Activated B cell treated with CpG ODN at 0.5 μM for 24 hours (primary cell): ENCODE data around the gene PHTF1. TPM values are rescaled to one million over a fixed set of nuclear protein-coding genes. Genes with fewer than 3 reads are reported as not detected.

Source experiments
- ATAC-seq: fragments of 200-7000 bp; cut with Tn5 transposase; one replicate; pipeline ENCODE4 v1.10.0; 2021; ENCODE audit warnings: low read depth, mild to moderate bottlenecking, moderate library complexity
- CTCF ChIA-PET: fragments of 350-600 bp; sonication (Branson Sonifier 250); formaldehyde crosslinking; loops from one replicate; lab custom pipeline; 2021; ENCODE audit warnings: antibody characterized with exemption; lab: Charles Lee
- POLR2A ChIA-PET: fragments of 350-600 bp; sonication (Branson Sonifier 250); formaldehyde crosslinking; loops from one replicate; lab custom pipeline; 2021; ENCODE audit warnings: antibody characterized with exemption; lab: Charles Lee
- DNase-seq: peaks from one replicate; pipeline ENCODE4 v3.0.0; 2022
- H3K27ac Mint-ChIP-seq: one replicate; pipeline ENCODE4 v1.8.0; 2020; ENCODE audit warnings: mixed read lengths
- H3K27me3 Mint-ChIP-seq: one replicate; pipeline ENCODE4 v1.8.0; 2021; ENCODE audit warnings: mixed read lengths
- H3K36me3 Mint-ChIP-seq: one replicate; pipeline ENCODE4 v1.8.0; 2021; ENCODE audit warnings: low read depth, mixed read lengths
- H3K4me1 Mint-ChIP-seq: one replicate; pipeline ENCODE4 v1.8.0; 2021; ENCODE audit warnings: mixed read lengths
- H3K4me3 Mint-ChIP-seq: one replicate; pipeline ENCODE4 v1.8.0; 2020; ENCODE audit warnings: mild to moderate bottlenecking, mixed read lengths
- H3K9me3 Mint-ChIP-seq: one replicate; pipeline ENCODE4 v1.8.0; 2020; ENCODE audit warnings: mixed read lengths
- intact Hi-C: fragments of 100-400 bp; cut with micrococcal nuclease; formaldehyde crosslinking; loops from one replicate; pipeline ENCODE4 v1.15.1; 2024
- total RNA-seq: library from RNA; stranded (reverse); gene quantifications from 2 replicates; pipeline ENCODE4 v1.2.3, GENCODE V29; 2022
- TF ChIP-seq, protein P1 (sequence below): fragments of 200-600 bp; IDR thresholded peaks from one replicate; pipeline ENCODE4 v1.8.0; 2022; ENCODE audit warnings: antibody characterized with exemption, mild to moderate bottlenecking

The PHTF1 gene
- total RNA-seq, 1 donor from 2014 or later: 25.0 TPM

GRCh38 chr1:113793878-113794834 is 34.9 kb upstream of the PHTF1 start:
- ChIA-PET POLR2A (no interaction called here), CTCF (no interaction called here)
- no peak for ATAC-seq
- Mint-ChIP-seq H3K36me3 (peaks cover 66% of the 10 kb centered on the region), H3K4me1 (peaks cover 27% of the 10 kb centered on the region), H3K27me3 (no peaks in the 10 kb centered on the region), H3K4me3 (no peak overlapping the region), H3K27ac (no peak overlapping the region), H3K9me3 (no peaks in the 10 kb centered on the region)
- no peak for DNase-seq
- TF ChIP-seq, protein P1, sequence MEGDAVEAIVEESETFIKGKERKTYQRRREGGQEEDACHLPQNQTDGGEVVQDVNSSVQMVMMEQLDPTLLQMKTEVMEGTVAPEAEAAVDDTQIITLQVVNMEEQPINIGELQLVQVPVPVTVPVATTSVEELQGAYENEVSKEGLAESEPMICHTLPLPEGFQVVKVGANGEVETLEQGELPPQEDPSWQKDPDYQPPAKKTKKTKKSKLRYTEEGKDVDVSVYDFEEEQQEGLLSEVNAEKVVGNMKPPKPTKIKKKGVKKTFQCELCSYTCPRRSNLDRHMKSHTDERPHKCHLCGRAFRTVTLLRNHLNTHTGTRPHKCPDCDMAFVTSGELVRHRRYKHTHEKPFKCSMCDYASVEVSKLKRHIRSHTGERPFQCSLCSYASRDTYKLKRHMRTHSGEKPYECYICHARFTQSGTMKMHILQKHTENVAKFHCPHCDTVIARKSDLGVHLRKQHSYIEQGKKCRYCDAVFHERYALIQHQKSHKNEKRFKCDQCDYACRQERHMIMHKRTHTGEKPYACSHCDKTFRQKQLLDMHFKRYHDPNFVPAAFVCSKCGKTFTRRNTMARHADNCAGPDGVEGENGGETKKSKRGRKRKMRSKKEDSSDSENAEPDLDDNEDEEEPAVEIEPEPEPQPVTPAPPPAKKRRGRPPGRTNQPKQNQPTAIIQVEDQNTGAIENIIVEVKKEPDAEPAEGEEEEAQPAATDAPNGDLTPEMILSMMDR: no peak
- intact Hi-C loops: loop anchor here (1.0 kb wide), 1 partner anchor 11 kb away; no protein-coding TSS in a partner anchor

DNA sequence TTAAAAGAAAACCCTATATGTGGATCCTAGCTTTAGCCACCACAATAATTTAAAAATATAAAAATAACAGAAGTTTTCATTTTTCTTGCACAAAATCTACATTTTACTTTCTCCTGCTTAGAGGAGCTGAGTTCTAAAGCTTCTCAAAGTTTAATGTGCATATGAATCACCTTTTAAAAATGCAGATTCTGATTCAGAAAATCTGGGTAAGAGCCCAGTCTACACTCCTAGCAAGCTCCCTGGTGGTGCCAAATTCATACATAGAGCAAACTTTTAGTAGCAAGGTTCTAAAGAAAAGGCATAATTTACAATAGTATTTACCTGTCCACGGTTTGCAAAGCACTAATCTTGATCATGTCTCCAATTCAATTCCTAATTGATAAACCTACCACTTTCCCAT is 33.7 kb upstream of the PHTF1 start:
- Mint-ChIP-seq H3K9me3 (no peaks in the 10 kb centered on the region), H3K4me3 (no peak overlapping the region), H3K27ac (no peak overlapping the region), H3K4me1 (peaks cover 23% of the 10 kb centered on the region), H3K36me3 (peaks cover 73% of the 10 kb centered on the region), H3K27me3 (no peaks in the 10 kb centered on the region)
- POLR2A ChIA-PET: interaction anchor here (1.4 kb wide), 1 partner anchor 33 kb away, joined by 3 read pairs; the partner anchor contains the start of gene PHTF1
- CTCF ChIA-PET: no interaction called here
- no peak for DNase-seq
- TF ChIP-seq, protein P1: no peak
- no peak for ATAC-seq
- intact Hi-C loops: loop anchor here (1.0 kb wide), 1 partner anchor 10 kb away; no protein-coding TSS in a partner anchor

DNA sequence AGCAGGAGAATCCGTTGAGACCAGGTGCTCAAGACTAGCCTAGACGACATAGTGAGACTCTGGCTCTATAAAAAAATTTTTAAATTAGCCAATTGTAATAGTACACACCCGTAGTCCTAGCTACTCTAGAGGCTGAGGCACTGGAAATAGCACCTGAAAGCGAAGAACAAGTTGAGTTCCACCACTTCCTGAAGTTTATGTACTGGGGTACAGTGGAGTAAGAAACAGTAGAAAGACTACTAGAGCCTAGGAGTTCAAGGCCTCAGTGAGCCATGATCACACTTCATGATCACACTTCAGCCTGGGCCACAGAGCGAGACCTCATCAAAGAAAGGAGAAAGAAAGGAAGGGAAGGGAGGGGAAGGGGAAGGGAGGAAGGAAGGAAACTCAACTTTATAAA is 33.2 kb upstream of the PHTF1 start:
- TF ChIP-seq, protein P1: no peak
- no peak for ATAC-seq
- intact Hi-C loops: no loop called here
- no peaks in the 10 kb centered on the region for H3K27me3 Mint-ChIP-seq
- H3K4me1 Mint-ChIP-seq: peaks cover 18% of the 10 kb centered on the region
- peaks cover 68% of the 10 kb centered on the region for H3K36me3 Mint-ChIP-seq
- H3K27ac Mint-ChIP-seq: peak overlapping the region; percentile 4
- ChIA-PET CTCF (no interaction called here), POLR2A (interaction anchor here (1.4 kb wide), 1 partner anchor 33 kb away, joined by 3 read pairs; the partner anchor contains the start of gene PHTF1)
- no peaks in the 10 kb centered on the region for H3K9me3 Mint-ChIP-seq
- no peak for DNase-seq
- no peak overlapping the region for H3K4me3 Mint-ChIP-seq

- ATAC-seq: no peak
- DNase-seq: no peak
- CTCF ChIA-PET: no interaction called here
- Mint-ChIP-seq H3K36me3 (peaks cover 43% of the 10 kb centered on the region), H3K27me3 (no peaks in the 10 kb centered on the region), H3K27ac (no peak overlapping the region), H3K4me1 (peaks cover 18% of the 10 kb centered on the region), H3K4me3 (no peak overlapping the region), H3K9me3 (no peaks in the 10 kb centered on the region)
- TF ChIP-seq, protein P1: no peak
- intact Hi-C loops: no loop called here
- POLR2A ChIA-PET: interaction anchor here (0.6 kb wide), 1 partner anchor 44 kb away, joined by 8 read pairs; no protein-coding TSS in a partner anchor
Observed at GRCh38 chr1:113788802-113789201, 29.5 kb upstream of the PHTF1 start.

GRCh38 chr1:113787663-113788062 is 28.4 kb upstream of the PHTF1 start:
- no peak for DNase-seq
- Mint-ChIP-seq H3K4me1 (peaks cover 24% of the 10 kb centered on the region), H3K27ac (no peak overlapping the region), H3K9me3 (no peaks in the 10 kb centered on the region), H3K4me3 (no peak overlapping the region), H3K27me3 (no peaks in the 10 kb centered on the region), H3K36me3 (peaks cover 39% of the 10 kb centered on the region)
- POLR2A ChIA-PET: no interaction called here
- CTCF ChIA-PET: no interaction called here
- ATAC-seq: no peak
- intact Hi-C loops: no loop called here
- TF ChIP-seq, protein P1: no peak
